OCI-LY3 (cell line): ENCODE data around the gene CTSH.

Source experiments
- H2AFZ ChIP-seq: fragments of 200-600, 300-600 bp; shearing (Covaris generic); 2 replicates; pipeline ENCODE4 v1.6.0; 2014; ENCODE audit warnings: antibody characterized with exemption, low read depth, low read length
- H3K27ac ChIP-seq: fragments of 200-600, 300-600 bp; sonication (generic); 2 replicates; pipeline ENCODE4 v1.5.1; 2014; ENCODE audit warnings: mild to moderate bottlenecking, low read length, moderate library complexity, mixed read lengths
- H3K27me3 ChIP-seq: fragments of 200-600, 300-600 bp; sonication (generic); 2 replicates; pipeline ENCODE4 v1.6.1; 2014; ENCODE audit warnings: low read depth, low read length, mixed read lengths
- H3K36me3 ChIP-seq: fragments of 200-600, 300-600 bp; sonication (generic); replicated peaks from 2 replicates; pipeline ENCODE3; 2014; ENCODE audit warnings: low read depth, low read length, mixed read lengths
- H3K4me1 ChIP-seq: fragments of 300-600, 200-600 bp; sonication (generic); 2 replicates; pipeline ENCODE4 v1.6.1; 2014; ENCODE audit warnings: low read length, mixed read lengths
- H3K4me2 ChIP-seq: fragments of 200-600, 300-600 bp; sonication (generic); 2 replicates; pipeline ENCODE4 v1.6.1; 2014; ENCODE audit warnings: low read length, mixed read lengths
- H3K4me3 ChIP-seq: fragments of 300-600, 200-600 bp; sonication (generic); 2 replicates; pipeline ENCODE4 v1.5.1; 2014; ENCODE audit warnings: antibody characterized with exemption, mild to moderate bottlenecking, low read length, moderate library complexity
- H3K79me2 ChIP-seq: fragments of 300-600, 200-600 bp; shearing (Covaris generic); 2 replicates; pipeline ENCODE4 v1.6.1; 2014; ENCODE audit warnings: mild to moderate bottlenecking, low read length, mixed read lengths
- H3K9ac ChIP-seq: fragments of 300-600, 200-600 bp; shearing (Covaris generic); 2 replicates; pipeline ENCODE4 v1.6.0; 2014; ENCODE audit warnings: mild to moderate bottlenecking, low read length, moderate library complexity
- H3K9me3 ChIP-seq: fragments of 200-600, 300-600 bp; shearing (Covaris generic); 2 replicates; pipeline ENCODE4 v1.6.1; 2014; ENCODE audit warnings: low read length, mixed read lengths; ENCODE audit not compliant: insufficient read depth
- H4K20me1 ChIP-seq: fragments of 200-600, 300-600 bp; sonication (generic); 2 replicates; pipeline ENCODE4 v1.6.1; 2016; ENCODE audit warnings: low read length, mixed read lengths; ENCODE audit not compliant: insufficient read depth
- EZH2phosphoT487 ChIP-seq: fragments of 200-600 bp; shearing (Covaris generic); IDR thresholded peaks from 2 replicates; pipeline ENCODE4 v1.6.1; 2018; ENCODE audit warnings: antibody characterized with exemption, mixed run types, low read depth
- TF ChIP-seq, protein P1 (sequence below): fragments of 200-600, 300-600 bp; sonication (generic); IDR thresholded peaks from 2 replicates; pipeline ENCODE4 v1.5.1; 2014; ENCODE audit warnings: antibody characterized with exemption, low read length, low read depth

CTSH gene

GRCh38 chr15:78895471-78895870 is 49.4 kb downstream of the CTSH start:
- H3K27me3 ChIP-seq: no peaks in the 10 kb centered on the region
- H3K27ac ChIP-seq: no peak overlapping the region
- H3K36me3 ChIP-seq: peaks cover 80% of the 10 kb centered on the region
- peaks cover 31% of the 10 kb centered on the region for H3K4me1 ChIP-seq
- TF ChIP-seq, protein P1, sequence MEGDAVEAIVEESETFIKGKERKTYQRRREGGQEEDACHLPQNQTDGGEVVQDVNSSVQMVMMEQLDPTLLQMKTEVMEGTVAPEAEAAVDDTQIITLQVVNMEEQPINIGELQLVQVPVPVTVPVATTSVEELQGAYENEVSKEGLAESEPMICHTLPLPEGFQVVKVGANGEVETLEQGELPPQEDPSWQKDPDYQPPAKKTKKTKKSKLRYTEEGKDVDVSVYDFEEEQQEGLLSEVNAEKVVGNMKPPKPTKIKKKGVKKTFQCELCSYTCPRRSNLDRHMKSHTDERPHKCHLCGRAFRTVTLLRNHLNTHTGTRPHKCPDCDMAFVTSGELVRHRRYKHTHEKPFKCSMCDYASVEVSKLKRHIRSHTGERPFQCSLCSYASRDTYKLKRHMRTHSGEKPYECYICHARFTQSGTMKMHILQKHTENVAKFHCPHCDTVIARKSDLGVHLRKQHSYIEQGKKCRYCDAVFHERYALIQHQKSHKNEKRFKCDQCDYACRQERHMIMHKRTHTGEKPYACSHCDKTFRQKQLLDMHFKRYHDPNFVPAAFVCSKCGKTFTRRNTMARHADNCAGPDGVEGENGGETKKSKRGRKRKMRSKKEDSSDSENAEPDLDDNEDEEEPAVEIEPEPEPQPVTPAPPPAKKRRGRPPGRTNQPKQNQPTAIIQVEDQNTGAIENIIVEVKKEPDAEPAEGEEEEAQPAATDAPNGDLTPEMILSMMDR: no peak
- no peak for TF ChIP-seq EZH2phosphoT487
- no peak overlapping the region for H3K4me2 ChIP-seq
- peaks cover 85% of the 10 kb centered on the region for H3K79me2 ChIP-seq
- H2AFZ ChIP-seq: no peak overlapping the region
- no peak overlapping the region for H3K4me3 ChIP-seq
- H3K9me3 ChIP-seq: no peaks in the 10 kb centered on the region
- peaks cover 68% of the 10 kb centered on the region for H4K20me1 ChIP-seq
- no peak overlapping the region for H3K9ac ChIP-seq

GRCh38 chr15:78893538-78893937 is 51.3 kb downstream of the CTSH start:
- Histone ChIP-seq H3K4me3 (peak overlapping the region; percentile 0; the same call in 1 of the 2 replicates), H2AFZ (no peak overlapping the region), H3K9ac (no peak overlapping the region), H3K27ac (peak overlapping the region; percentile 57), H3K79me2 (peaks cover 89% of the 10 kb centered on the region), H3K36me3 (peaks cover 74% of the 10 kb centered on the region), H3K27me3 (no peaks in the 10 kb centered on the region), H3K9me3 (no peaks in the 10 kb centered on the region), H4K20me1 (peaks cover 75% of the 10 kb centered on the region), H3K4me1 (peaks cover 31% of the 10 kb centered on the region), H3K4me2 (peak overlapping the region; percentile 44)
- TF ChIP-seq, protein P1: no peak
- TF ChIP-seq EZH2phosphoT487: no peak

- Histone ChIP-seq H2AFZ (no peak overlapping the region), H4K20me1 (peaks cover 87% of the 10 kb centered on the region), H3K4me2 (no peak overlapping the region), H3K27ac (no peak overlapping the region), H3K9ac (no peak overlapping the region), H3K4me1 (peaks cover 43% of the 10 kb centered on the region), H3K4me3 (no peak overlapping the region), H3K36me3 (peaks cover 73% of the 10 kb centered on the region), H3K79me2 (peaks cover 96% of the 10 kb centered on the region), H3K9me3 (no peaks in the 10 kb centered on the region), H3K27me3 (no peaks in the 10 kb centered on the region)
- no peak for TF ChIP-seq EZH2phosphoT487
- TF ChIP-seq, protein P1: no peak
Measured at GRCh38 chr15:78889000-78889399, 55.8 kb downstream of the CTSH start.

- H3K27me3 ChIP-seq: no peaks in the 10 kb centered on the region
- TF ChIP-seq, protein P1: no peak
- no peak for TF ChIP-seq EZH2phosphoT487
- H2AFZ ChIP-seq: no peak overlapping the region
- peaks cover 100% of the 10 kb centered on the region for H3K79me2 ChIP-seq
- peaks cover 71% of the 10 kb centered on the region for H3K36me3 ChIP-seq
- no peak overlapping the region for H3K4me2 ChIP-seq
- H4K20me1 ChIP-seq: peaks cover 99% of the 10 kb centered on the region
- H3K4me1 ChIP-seq: peaks cover 37% of the 10 kb centered on the region
- H3K27ac ChIP-seq: no peak overlapping the region
- H3K9me3 ChIP-seq: no peaks in the 10 kb centered on the region
- H3K4me3 ChIP-seq: no peak overlapping the region
- H3K9ac ChIP-seq: no peak overlapping the region
Measured at GRCh38 chr15:78881681-78882080, 63.2 kb downstream of the CTSH start.
